Measurements from ENCODE around the gene PIP4K2B. TPM values are rescaled to one million over a fixed set of nuclear protein-coding genes. Genes with fewer than 3 reads are reported as not detected.

Gene PIP4K2B
- total and polyA plus RNA-seq, 9 of the 15 experiments (the other 6 are each of a cell fraction or from before 2014, with no cell fraction given): 3.7 to 29.9 (median 23.0) TPM

GRCh38 chr17:38729886-38730525 is 69.3 kb downstream of the PIP4K2B start, which contains the start of gene CISD3 (continued):
- no peak for TF ChIP-seq ATF4 (CRISPR knock-in tag; IDR thresholded peaks at IDR 0.05)
- TF ChIP-seq PHF21A (IDR thresholded peaks at IDR 0.05; ENCODE audit: borderline replicate concordance, low read depth): 0 out of 2 replicates have a peak, but pooled peaks have one; percentile 3
- TF ChIP-seq NEUROD1 (IDR thresholded peaks at IDR 0.05; ENCODE audit: borderline replicate concordance, low read depth, low read length, partially characterized antibody): peak; percentile 31
- TF ChIP-seq CGGBP1 (CRISPR knock-in tag; IDR thresholded peaks at IDR 0.05): no peak
- TF ChIP-seq GTF2B (IDR thresholded peaks at IDR 0.05; ENCODE audit: extremely low read depth, insufficient read length): no peak
- TF ChIP-seq GMEB1 (CRISPR knock-in tag; IDR thresholded peaks at IDR 0.05): peak; percentile 89
- TF ChIP-seq FOXP1 (CRISPR knock-in tag; IDR thresholded peaks at IDR 0.05): no peak
- TF ChIP-seq ZNF280A (IDR thresholded peaks at IDR 0.05; ENCODE audit: low read depth, partially characterized antibody): no peak
- no peak for TF ChIP-seq ARNT (IDR thresholded peaks at IDR 0.05)
- peak; percentile 70 for TF ChIP-seq ETS1 (conservative IDR thresholded peaks at IDR 0.05; ENCODE audit: control insufficient read depth, low read depth, low read length)
- peak; percentile 72 to 80 for TF ChIP-seq NRF1 (conservative IDR thresholded peaks at IDR 0.05 in 1 of 2, IDR thresholded peaks at IDR 0.05 in 1 of 2)
- no peak for TF ChIP-seq KDM5B (IDR thresholded peaks at IDR 0.05; ENCODE audit: insufficient replicate concordance, low read depth, low read length)
- TF ChIP-seq L3MBTL2 (IDR thresholded peaks at IDR 0.05): peak; percentile 74
- no peak for TF ChIP-seq LCOR (CRISPR knock-in tag; IDR thresholded peaks at IDR 0.05)
- no peak for TF ChIP-seq ZNF699 (CRISPR knock-in tag; IDR thresholded peaks at IDR 0.05; ENCODE audit: insufficient replicate concordance)
- no peak for TF ChIP-seq CC2D1A (IDR thresholded peaks at IDR 0.05)
- TF ChIP-seq ZNF146 (CRISPR knock-in tag; IDR thresholded peaks at IDR 0.05; ENCODE audit: unreplicated experiment): no peak
